ENCODE results near the gene RNU1-3.
"Not testable (repeated sequence)": the region's sequence is repeated elsewhere in the genome, so short reads cannot be mapped to it uniquely, and the experiment has no call there.

Gene RNU1-3

DNA sequence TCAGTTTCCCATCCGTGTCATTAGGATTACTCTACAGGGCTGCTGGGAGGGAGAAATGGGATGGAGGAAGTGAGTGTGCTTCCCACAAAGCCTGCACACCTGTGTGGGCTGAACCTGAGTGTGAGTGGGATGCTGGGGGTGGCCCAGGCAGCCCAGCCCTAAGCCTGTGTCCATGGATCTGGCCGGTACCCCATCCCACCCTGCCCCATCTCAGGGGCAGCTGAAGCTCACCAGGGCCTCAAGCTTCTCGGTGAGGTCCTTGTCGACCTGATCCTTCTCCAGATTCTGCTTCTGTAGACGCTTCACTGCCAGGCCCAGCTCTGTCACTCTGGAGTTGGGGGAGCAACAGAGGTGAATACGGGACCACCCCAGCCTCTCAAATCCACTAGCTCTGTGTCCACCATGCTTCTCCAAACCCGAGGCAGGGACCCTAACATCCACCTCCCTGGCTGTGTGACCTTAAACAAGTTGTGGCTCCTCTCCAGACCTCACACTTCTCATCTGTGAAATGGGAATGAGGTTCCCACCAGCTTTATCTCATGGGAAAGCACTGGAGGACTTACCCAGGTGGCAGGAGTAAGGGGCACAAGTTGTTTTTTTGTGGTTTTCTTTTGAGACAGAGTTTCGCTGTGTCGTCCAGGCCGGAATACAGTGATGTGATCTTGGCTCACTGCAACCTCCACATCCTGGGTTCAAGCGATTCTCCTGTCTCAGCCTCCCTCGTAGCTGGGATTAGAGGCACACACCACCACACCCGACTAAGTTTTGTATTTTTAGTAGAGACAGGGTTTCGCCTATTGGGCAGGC lies 34.5 kb downstream of the RNU1-3 start:
- DNase-seq (ENCODE audit: insufficient read length, low spot score); FAIRE-seq: not testable (repeated sequence)

- no peak for TF ChIP-seq SPI1 (IDR thresholded peaks at IDR 0.05; ENCODE audit: low read depth, low read length)
- no peak for TF ChIP-seq PAX5 (IDR thresholded peaks at IDR 0.05; ENCODE audit: insufficient read depth, low read length, severe bottlenecking)
- TF ChIP-seq TAF1 (IDR thresholded peaks at IDR 0.05; ENCODE audit: low read depth, low read length) = no peak
- TF ChIP-seq POU2F2 (IDR thresholded peaks at IDR 0.05; ENCODE audit: low read depth, low read length) = no peak
- no peak for TF ChIP-seq POLR2A (IDR thresholded peaks at IDR 0.05; ENCODE audit: low read depth, low read length)
- no peak for TF ChIP-seq POLR2AphosphoS5 (IDR thresholded peaks at IDR 0.05; ENCODE audit: low read depth, low read length)
- DNase-seq (ENCODE audit: insufficient read length, low spot score) = no peak
- no peak for FAIRE-seq
These were observed 35.3 kb downstream of the RNU1-3 start for GRCh38 chr1:16631248-16632043.

DNA sequence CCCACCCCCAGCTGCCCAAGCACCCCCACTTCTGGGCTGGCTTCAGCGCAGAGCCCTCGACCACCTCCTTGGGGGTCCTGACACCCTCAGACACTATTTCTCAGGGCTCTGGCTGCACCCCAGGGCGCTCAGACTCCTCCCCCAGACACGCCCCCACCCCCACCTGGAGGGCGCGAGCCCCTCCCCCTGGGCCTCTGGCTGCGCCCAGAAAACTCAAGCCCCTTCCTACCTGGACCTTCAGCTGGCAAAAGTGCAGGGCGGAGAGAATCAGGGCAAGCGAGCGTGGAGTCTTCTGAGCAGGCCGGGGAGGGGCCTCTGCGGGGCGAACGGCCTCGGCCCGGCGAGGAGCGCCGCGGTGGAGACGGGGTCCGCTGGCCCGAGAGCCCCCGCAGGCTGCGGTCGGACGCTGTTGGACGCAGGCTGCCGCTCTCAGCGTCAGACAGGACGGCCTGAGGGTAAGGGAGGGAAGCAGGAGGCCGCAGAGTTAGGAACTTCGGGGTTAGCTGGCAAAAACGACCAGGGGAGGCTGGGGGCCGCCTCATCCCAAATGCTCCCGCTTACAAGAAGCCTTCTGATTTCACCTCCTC lies 36.0 kb downstream of the RNU1-3 start:
- DNase-seq (ENCODE audit: insufficient read length, low spot score) = no peak
- TF ChIP-seq POLR2A (IDR thresholded peaks at IDR 0.05; ENCODE audit: low read depth, low read length) (no peak), TAF1 (IDR thresholded peaks at IDR 0.05; ENCODE audit: low read depth, low read length) (no peak), POLR2AphosphoS5 (IDR thresholded peaks at IDR 0.05; ENCODE audit: low read depth, low read length) (no peak), SPI1 (IDR thresholded peaks at IDR 0.05; ENCODE audit: low read depth, low read length) (no peak), POU2F2 (IDR thresholded peaks at IDR 0.05; ENCODE audit: low read depth, low read length) (no peak), PAX5 (IDR thresholded peaks at IDR 0.05; ENCODE audit: insufficient read depth, low read length, severe bottlenecking) (no peak)
- FAIRE-seq = no peak

- not testable (repeated sequence) for FAIRE-seq; DNase-seq (ENCODE audit: insufficient read length, low spot score)
- 0 out of 2 replicates have a peak, but pooled peaks have one; percentile 22 for TF ChIP-seq POU2F2 (IDR thresholded peaks at IDR 0.05; ENCODE audit: low read depth, low read length)
These were observed 36.7 kb downstream of the RNU1-3 start for GRCh38 chr1:16629916-16630530.

- FAIRE-seq (no peak), DNase-seq (ENCODE audit: insufficient read length, low spot score) (no peak)
- TF ChIP-seq SPI1 (IDR thresholded peaks at IDR 0.05; ENCODE audit: low read depth, low read length) = no peak
- no peak for TF ChIP-seq TAF1 (IDR thresholded peaks at IDR 0.05; ENCODE audit: low read depth, low read length)
- no peak for TF ChIP-seq POU2F2 (IDR thresholded peaks at IDR 0.05; ENCODE audit: low read depth, low read length)
- no peak for TF ChIP-seq POLR2A (IDR thresholded peaks at IDR 0.05; ENCODE audit: low read depth, low read length)
- no peak for TF ChIP-seq POLR2AphosphoS5 (IDR thresholded peaks at IDR 0.05; ENCODE audit: low read depth, low read length)
These were observed 38.2 kb downstream of the RNU1-3 start for GRCh38 chr1:16628361-16629111.

DNA sequence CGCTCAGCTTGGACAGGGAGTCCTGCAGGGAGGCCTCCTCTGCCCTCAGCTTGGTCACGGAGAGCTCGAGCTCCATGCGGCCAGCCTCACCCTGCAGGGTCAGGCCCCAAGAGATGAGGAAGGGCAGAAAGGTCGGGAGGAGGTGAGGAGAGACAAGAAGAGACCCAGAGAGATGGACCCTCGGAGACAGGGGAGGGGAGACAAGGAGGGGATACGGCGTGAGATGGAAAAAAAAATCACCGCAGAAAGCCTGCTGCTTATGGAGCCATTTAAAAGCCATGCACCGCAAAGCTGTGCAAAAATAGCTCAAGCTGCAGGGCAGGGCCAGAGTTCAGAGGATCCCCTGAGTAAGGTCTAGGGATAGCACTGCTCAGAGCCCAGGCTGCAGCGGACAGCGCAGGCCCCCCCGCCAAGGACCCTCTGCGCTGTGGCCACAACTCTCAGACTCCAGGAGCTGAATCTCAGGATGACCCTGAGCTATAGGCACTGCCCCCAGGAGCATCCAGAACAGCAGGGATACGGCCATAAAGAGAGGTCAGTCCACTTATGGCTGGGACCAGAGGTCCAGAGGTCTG lies 40.3 kb downstream of the RNU1-3 start:
- not testable (repeated sequence) for FAIRE-seq; DNase-seq (ENCODE audit: insufficient read length, low spot score)

DNA sequence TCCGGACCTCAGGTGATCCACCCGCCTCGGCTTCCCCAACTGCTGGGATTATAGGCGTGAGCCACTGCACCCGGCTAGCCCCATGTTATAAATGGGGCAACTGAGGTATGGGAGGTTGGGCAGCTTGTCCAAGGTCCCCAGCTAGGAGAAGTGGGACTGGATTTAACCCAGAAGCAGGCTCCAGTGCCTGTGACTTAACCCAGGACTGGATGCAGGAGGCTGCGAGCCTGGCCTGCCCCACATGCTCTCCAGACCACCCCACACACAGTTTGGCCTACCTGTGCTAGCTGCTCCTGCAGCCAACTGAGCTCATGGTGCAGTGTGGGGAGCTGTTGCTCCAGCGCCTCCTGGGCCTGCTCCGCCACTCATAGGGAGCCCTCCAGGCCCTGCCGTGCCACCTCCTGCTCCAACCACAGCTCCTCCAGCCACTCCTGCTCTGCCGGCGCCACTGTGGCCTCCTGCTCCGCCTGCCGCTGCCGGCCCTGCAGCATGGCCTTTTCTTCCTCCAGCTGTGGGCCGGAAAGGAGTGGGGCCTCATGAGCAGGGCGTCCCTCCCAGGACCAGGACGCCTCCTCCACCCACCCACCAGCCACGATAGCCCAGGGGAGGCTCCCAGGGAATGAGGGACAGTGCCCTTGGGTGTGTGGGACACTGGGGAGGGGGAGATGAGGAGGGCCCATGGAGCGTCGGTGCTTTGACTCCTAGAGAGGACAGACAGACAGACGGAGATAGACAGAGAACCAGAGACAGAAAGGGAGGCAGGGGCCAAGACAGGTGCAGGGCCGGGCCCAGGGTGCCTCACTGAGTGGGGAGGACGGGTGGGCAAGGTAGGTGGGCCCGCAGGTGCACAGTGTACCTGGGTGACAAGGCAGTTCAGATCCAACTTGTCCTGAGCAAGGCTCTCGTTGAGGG lies 41.0 kb downstream of the RNU1-3 start:
- no peak for FAIRE-seq
- TF ChIP-seq POLR2AphosphoS5 (IDR thresholded peaks at IDR 0.05; ENCODE audit: low read depth, low read length) = no peak
- no peak for DNase-seq (ENCODE audit: insufficient read length, low spot score)

DNA sequence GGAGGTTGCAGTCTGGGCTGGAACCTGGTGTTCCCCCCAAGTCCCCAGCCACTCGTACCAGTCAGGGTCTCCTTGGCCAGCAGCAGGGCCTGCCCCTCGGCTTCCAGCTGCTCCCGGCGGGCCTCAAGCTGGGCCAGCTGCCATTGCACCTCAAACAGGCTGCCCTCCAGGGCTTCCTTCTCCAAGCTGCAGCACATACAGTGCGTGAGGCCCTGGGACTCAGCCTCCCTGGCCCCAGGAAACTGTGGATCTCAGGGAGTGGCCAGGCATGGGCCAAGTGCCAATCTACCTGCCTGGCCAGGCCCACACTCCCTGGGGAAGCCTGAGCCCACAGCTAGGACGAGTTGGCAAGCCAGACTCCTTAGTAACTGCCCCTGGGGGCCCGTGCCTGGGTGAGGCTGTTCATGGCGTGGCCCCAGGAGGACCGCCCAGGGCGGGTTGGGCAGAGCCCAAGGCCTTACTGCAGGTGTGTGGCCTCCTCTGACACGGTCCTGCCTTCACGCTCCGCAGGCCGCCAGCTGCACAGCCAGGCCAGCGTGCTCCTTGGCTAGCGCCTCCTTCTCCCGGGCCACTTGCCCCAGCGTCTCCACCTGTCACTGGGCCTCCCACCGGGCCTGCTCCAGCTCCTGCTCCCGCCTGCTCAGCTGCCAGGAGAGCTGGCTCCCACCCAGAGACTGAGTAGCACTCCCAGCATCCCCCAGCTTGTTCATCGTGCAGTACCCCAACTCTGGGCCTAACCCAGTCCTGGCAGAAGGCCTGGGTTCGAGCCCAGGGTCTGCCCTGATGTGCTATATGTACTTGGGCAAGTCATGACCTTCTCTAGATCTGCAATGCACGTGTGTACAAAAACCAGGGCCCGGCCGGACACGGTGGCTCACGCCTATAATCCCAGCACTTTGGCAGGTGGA lies 42.7 kb downstream of the RNU1-3 start:
- FAIRE-seq; DNase-seq (ENCODE audit: insufficient read length, low spot score): not testable (repeated sequence)

GRCh38 chr1:16623337-16623736 lies 43.4 kb downstream of the RNU1-3 start:
- FAIRE-seq = not testable (repeated sequence)

GRCh38 chr1:16621681-16622315 lies 45.0 kb downstream of the RNU1-3 start:
- not testable (repeated sequence) for FAIRE-seq; DNase-seq (ENCODE audit: insufficient read length, low spot score)

More at GRCh38 chr1:16623337-16623736, 43.4 kb downstream of the RNU1-3 start:
- DNase-seq (ENCODE audit: insufficient read length, low spot score) = not testable (repeated sequence)
